Aorta (tissue), 5 donors: Measurements from ENCODE around the gene PAQR5. TPM values are rescaled to one million over a fixed set of nuclear protein-coding genes. Genes with fewer than 3 reads are reported as not detected.

Experiments
- ATAC-seq: fragments of 200-7000 bp; cut with Tn5 transposase; one replicate; pipeline ENCODE4 v1.9.1; 2022; ENCODE audit warnings: moderate library complexity; ENCODE audit not compliant: low FRiP score
- DNase-seq, 2 donors: peaks; one replicate each; pipeline ENCODE4 v3.0.0-alpha.2; 2020
- H3K27ac ChIP-seq, 2 donors: one replicate each; pipeline ENCODE4 v1.5.1; 2013; ENCODE audit warnings: low read length in 2 of 2, mild to moderate bottlenecking in 2 of 2, moderate library complexity in 2 of 2, control low read depth in 1 of 2, inconsistent platforms in 1 of 2, low read depth in 1 of 2
- H3K27me3 ChIP-seq, 2 donors: one replicate each; pipeline ENCODE4 v1.6.1; 2013; ENCODE audit warnings: control low read depth in 1 of 2, low read length in 1 of 2, mild to moderate bottlenecking in 1 of 2, moderate library complexity in 1 of 2; ENCODE audit not compliant: insufficient read depth in 2 of 2, control insufficient read depth in 1 of 2
- H3K36me3 ChIP-seq, 2 donors: one replicate each; pipeline ENCODE4 v1.6.1; 2013; ENCODE audit warnings: control low read depth in 1 of 2, low read length in 1 of 2, mild to moderate bottlenecking in 1 of 2; ENCODE audit not compliant: insufficient read depth in 2 of 2, control insufficient read depth in 1 of 2
- H3K4me1 ChIP-seq, 2 donors: one replicate each; pipeline ENCODE4 v1.6.1; 2013; ENCODE audit warnings: low read length in 2 of 2, control low read depth in 1 of 2, mild to moderate bottlenecking in 1 of 2, moderate library complexity in 1 of 2; ENCODE audit not compliant: insufficient read depth in 2 of 2, control insufficient read depth in 1 of 2
- H3K4me3 ChIP-seq, 2 donors: one replicate each; pipeline ENCODE4 v1.5.1; 2013; ENCODE audit warnings: low read length in 2 of 2, control low read depth in 1 of 2, mild to moderate bottlenecking in 1 of 2
- H3K9me3 ChIP-seq: one replicate; pipeline ENCODE4 v1.6.1; 2013; ENCODE audit warnings: mild to moderate bottlenecking, low read length; ENCODE audit not compliant: control insufficient read depth
- WGBS, 2 donors: extraction: QIAGEN DNeasy Blood & Tissue Kit; methylation state at CpG; one replicate each; pipeline ENCODE4 v1.1.7; 2013; 5-methylcytosine and 5-hydroxymethylcytosine counted together
- intact Hi-C, 2 donors: fragments of 100-400 bp; cut with DNase I; formaldehyde crosslinking; loops; one replicate each; pipeline versions ENCODE4 v1.14.2 to v1.15.0; 2022
- polyA plus RNA-seq, 2 donors: library from polyadenylated mRNA; stranded (reverse); fragments of 200-250 nt; gene quantifications; one replicate each; pipeline ENCODE4 v1.2.3, GENCODE V29; 2013
- total RNA-seq, 2 donors: library from RNA; stranded (reverse); fragmentation: NEBNext Ultra II Directional; extraction: Animal tissue kit (Norgen Biotek cat#: 25700); gene quantifications; one replicate each; pipeline ENCODE4 v1.2.1, GENCODE V29; 2021
- donor health status: healthy with polysubstance abuse.
- donor health status: Bipolar disorder and iron deficiency.
- donor health status: DM: no; HTN: no; CAD: no.
- donor health status: DM: no; HTN: no; CAD: no.
- donor health status: DM: yes; HTN: yes; CAD: no.

The PAQR5 gene
- total and polyA plus RNA-seq, 4 donors = 0.31 to 1.9 (median 0.54) TPM

- ATAC-seq = no peak
- Histone ChIP-seq H3K4me3 (no peak overlapping the region), H3K27me3 (no peaks in the 10 kb centered on the region), H3K9me3 (no peaks in the 10 kb centered on the region), H3K36me3 (peaks cover 0 to 1% of the 10 kb centered on the region in 2 donors), H3K4me1 (no peaks in the 10 kb centered on the region), H3K27ac (no peak overlapping the region)
- no peak for DNase-seq
- intact Hi-C loops = no loop called here
- WGBS, 2 donors = 52 to 58% methylated on average over 4 of the region's 4 CpGs
Measured at GRCh38 chr15:69422336-69422895, 123.7 kb downstream of the PAQR5 start.

- no peak for ATAC-seq
- DNase-seq = no peak
- H3K36me3 ChIP-seq = peaks cover 0 to 1% of the 10 kb centered on the region in 2 donors
- intact Hi-C loops = no loop called here
- WGBS, 2 donors = 90 to 92% methylated on average over 2 of the region's 2 CpGs
- no peak overlapping the region for H3K27ac ChIP-seq
- no peaks in the 10 kb centered on the region for H3K4me1 ChIP-seq
- H3K27me3 ChIP-seq = no peaks in the 10 kb centered on the region
- no peak overlapping the region for H3K4me3 ChIP-seq
- H3K9me3 ChIP-seq = no peaks in the 10 kb centered on the region
Measured at GRCh38 chr15:69424001-69424400, 125.3 kb downstream of the PAQR5 start.

GRCh38 chr15:69424748-69425413 lies 126.2 kb downstream of the PAQR5 start:
- Histone ChIP-seq H3K9me3 (no peaks in the 10 kb centered on the region), H3K4me1 (no peaks in the 10 kb centered on the region), H3K27ac (no peak overlapping the region), H3K4me3 (no peak overlapping the region), H3K36me3 (peaks cover 0 to 1% of the 10 kb centered on the region in 2 donors), H3K27me3 (no peaks in the 10 kb centered on the region)
- 90 to 97% methylated on average over 1 of the region's 1 CpG for WGBS, 2 donors
- DNase-seq (no peak), ATAC-seq (no peak)
- intact Hi-C loops = no loop called here

GRCh38 chr15:69433831-69434230 lies 135.1 kb downstream of the PAQR5 start:
- Histone ChIP-seq H3K27ac (no peak overlapping the region), H3K36me3 (no peaks in the 10 kb centered on the region), H3K4me3 (no peak overlapping the region), H3K27me3 (no peaks in the 10 kb centered on the region), H3K4me1 (no peaks in the 10 kb centered on the region), H3K9me3 (no peaks in the 10 kb centered on the region)
- intact Hi-C loops = no loop called here
- ATAC-seq (no peak), DNase-seq (no peak)
- WGBS, 2 donors = 93 to 100% methylated on average over 1 of the region's 1 CpG

GRCh38 chr15:69434238-69434637 lies 135.5 kb downstream of the PAQR5 start:
- Histone ChIP-seq H3K9me3 (no peaks in the 10 kb centered on the region), H3K27ac (no peak overlapping the region), H3K36me3 (no peaks in the 10 kb centered on the region), H3K4me3 (no peak overlapping the region), H3K27me3 (no peaks in the 10 kb centered on the region), H3K4me1 (no peaks in the 10 kb centered on the region)
- DNase-seq (no peak), ATAC-seq (no peak)
- 96 to 98% methylated on average over 5 of the region's 5 CpGs for WGBS, 2 donors
- intact Hi-C loops = no loop called here

- DNase-seq (no peak), ATAC-seq (no peak)
- no peaks in the 10 kb centered on the region for H3K36me3 ChIP-seq
- intact Hi-C loops = no loop called here
- H3K27me3 ChIP-seq = no peaks in the 10 kb centered on the region
- no peak overlapping the region for H3K27ac ChIP-seq
- H3K9me3 ChIP-seq = no peaks in the 10 kb centered on the region
- H3K4me3 ChIP-seq = no peak overlapping the region
- no peaks in the 10 kb centered on the region for H3K4me1 ChIP-seq
- WGBS, 2 donors = 97% methylated on average over 18 of the region's 18 CpGs
Measured at GRCh38 chr15:69434679-69435078, 136.0 kb downstream of the PAQR5 start.

GRCh38 chr15:69435985-69436384 lies 137.3 kb downstream of the PAQR5 start:
- Histone ChIP-seq H3K9me3 (no peaks in the 10 kb centered on the region), H3K27ac (no peak overlapping the region), H3K27me3 (no peaks in the 10 kb centered on the region), H3K36me3 (no peaks in the 10 kb centered on the region), H3K4me3 (no peak overlapping the region), H3K4me1 (no peaks in the 10 kb centered on the region)
- no peak for DNase-seq
- 95 to 96% methylated on average over 4 of the region's 4 CpGs for WGBS, 2 donors
- ATAC-seq = no peak
- intact Hi-C loops = no loop called here

GRCh38 chr15:69436951-69437350 lies 138.2 kb downstream of the PAQR5 start:
- Histone ChIP-seq H3K27me3 (no peaks in the 10 kb centered on the region), H3K9me3 (no peaks in the 10 kb centered on the region), H3K4me1 (no peaks in the 10 kb centered on the region), H3K4me3 (no peak overlapping the region), H3K27ac (no peak overlapping the region), H3K36me3 (no peaks in the 10 kb centered on the region)
- ATAC-seq = no peak
- intact Hi-C loops = no loop called here
- no peak for DNase-seq
- 96 to 97% methylated on average over 4 of the region's 4 CpGs for WGBS, 2 donors

- Histone ChIP-seq H3K9me3 (no peaks in the 10 kb centered on the region), H3K4me3 (no peak overlapping the region), H3K27ac (no peak overlapping the region), H3K27me3 (no peaks in the 10 kb centered on the region), H3K36me3 (no peaks in the 10 kb centered on the region), H3K4me1 (no peaks in the 10 kb centered on the region)
- 87 to 88% methylated on average over 4 of the region's 4 CpGs for WGBS, 2 donors
- ATAC-seq (no peak), DNase-seq (no peak)
- intact Hi-C loops = no loop called here
Measured at GRCh38 chr15:69439623-69440022, 140.9 kb downstream of the PAQR5 start.
